C4-2B (cell line): ENCODE measurements around the gene CACNA1G.

Experiments
- H3K27ac ChIP-seq: fragments of 450-650 bp; 2 replicates; pipeline ENCODE4 v1.5.1; 2017
- ZFX ChIP-seq: fragments of 450-650 bp; IDR thresholded peaks from 2 replicates; pipeline ENCODE4 v1.6.1; 2017
- TF ChIP-seq, protein P1 (sequence below): fragments of 450-650 bp; conservative IDR thresholded peaks from 2 replicates; pipeline ENCODE4 v1.5.1; 2017; ENCODE audit warnings: mild to moderate bottlenecking

Gene CACNA1G

DNA sequence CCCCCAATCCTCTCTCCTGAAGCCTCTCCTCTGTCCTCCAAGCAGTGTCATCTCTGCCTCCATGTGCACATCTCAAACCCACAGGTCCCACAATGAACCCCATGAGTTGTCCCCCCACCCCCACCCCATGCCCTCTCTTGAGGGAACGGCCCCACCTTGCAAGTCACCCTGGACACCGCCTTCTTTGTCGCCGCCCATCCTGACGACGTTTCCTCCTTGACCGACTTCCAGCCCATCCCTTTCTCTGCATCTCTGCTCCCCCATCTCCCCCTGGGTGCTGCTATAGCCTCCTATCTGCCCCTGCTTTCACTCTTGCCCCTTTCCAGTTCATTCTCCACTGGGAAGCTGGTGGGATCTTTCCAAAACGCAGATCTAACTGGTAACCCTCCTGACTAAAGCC lies 15.2 kb upstream of the CACNA1G start:
- no peak overlapping the region for H3K27ac ChIP-seq

DNA sequence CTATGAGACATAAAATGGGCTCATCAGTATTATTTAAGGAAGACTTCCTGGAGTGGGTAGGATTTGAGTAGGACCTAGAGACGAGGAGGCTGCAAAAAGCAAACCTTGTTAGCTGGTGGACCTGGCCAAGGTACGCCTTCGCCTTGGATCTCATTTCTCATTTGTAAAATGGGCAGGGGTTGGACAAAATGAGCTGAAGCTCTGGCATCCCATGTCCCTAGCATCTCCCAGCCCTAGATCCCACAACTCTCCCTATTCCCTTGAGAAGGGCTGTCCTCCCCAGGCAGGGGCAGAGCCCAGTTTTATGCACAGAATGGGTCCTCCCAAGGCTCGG lies 13.8 kb upstream of the CACNA1G start:
- peak overlapping the region; percentile 85 for H3K27ac ChIP-seq

More for the DNA sequence above, 15.2 kb upstream of the CACNA1G start:
- no peak for TF ChIP-seq ZFX
- TF ChIP-seq, protein P1, sequence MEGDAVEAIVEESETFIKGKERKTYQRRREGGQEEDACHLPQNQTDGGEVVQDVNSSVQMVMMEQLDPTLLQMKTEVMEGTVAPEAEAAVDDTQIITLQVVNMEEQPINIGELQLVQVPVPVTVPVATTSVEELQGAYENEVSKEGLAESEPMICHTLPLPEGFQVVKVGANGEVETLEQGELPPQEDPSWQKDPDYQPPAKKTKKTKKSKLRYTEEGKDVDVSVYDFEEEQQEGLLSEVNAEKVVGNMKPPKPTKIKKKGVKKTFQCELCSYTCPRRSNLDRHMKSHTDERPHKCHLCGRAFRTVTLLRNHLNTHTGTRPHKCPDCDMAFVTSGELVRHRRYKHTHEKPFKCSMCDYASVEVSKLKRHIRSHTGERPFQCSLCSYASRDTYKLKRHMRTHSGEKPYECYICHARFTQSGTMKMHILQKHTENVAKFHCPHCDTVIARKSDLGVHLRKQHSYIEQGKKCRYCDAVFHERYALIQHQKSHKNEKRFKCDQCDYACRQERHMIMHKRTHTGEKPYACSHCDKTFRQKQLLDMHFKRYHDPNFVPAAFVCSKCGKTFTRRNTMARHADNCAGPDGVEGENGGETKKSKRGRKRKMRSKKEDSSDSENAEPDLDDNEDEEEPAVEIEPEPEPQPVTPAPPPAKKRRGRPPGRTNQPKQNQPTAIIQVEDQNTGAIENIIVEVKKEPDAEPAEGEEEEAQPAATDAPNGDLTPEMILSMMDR, result no peak

DNA sequence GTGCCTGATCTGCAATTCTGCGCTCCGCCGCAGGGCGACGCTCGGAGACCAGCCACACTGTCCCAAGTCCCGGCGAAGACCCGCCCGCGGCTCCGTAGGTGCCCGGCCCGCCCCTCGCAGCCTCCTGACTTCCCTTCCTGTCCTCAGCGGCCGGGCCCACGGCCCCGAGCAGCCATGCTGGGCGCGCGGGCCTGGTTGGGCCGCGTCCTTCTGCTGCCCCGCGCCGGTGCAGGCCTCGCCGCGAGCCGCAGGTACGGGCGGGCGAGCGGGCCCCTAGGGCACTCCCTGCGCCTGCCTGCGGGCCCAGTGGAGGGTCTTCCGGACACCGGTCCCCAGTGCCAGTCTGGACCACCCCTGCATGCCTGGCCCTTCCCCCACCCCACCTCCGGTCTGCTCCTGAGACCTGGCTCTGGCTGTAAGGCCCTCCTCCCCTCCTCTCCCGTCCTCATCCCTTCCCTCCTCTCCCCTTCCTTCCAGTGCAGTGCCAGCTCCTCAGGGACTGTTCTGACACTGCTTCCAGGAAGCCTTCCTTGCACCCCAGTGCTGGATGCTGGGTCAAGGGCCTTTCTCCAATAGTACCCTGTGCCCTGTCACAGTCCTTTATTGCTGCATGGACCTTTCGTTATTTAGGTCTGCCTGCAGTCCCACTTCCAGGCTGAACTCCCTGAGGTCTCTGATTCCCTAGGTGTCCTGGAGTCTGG lies 13.3 kb upstream of the CACNA1G start, which contains the start of gene SPATA20:
TSS of gene SPATA20 (plus strand) at position 140 of the 701 bp plus-strand sequence. CDS start at position 175, 35 bp downstream.
- TF ChIP-seq, protein P1, result peak; percentile 100
- peak; percentile 87; the same call in 1 of the 2 replicates for TF ChIP-seq ZFX
- H3K27ac ChIP-seq, result peak within 1 kb of the TSS; percentile 85

More for the DNA sequence above, 13.8 kb upstream of the CACNA1G start:
- TF ChIP-seq, protein P1, result 0 out of 2 replicates have a peak, but pooled peaks have one; percentile 78
- TF ChIP-seq ZFX, result no peak

DNA sequence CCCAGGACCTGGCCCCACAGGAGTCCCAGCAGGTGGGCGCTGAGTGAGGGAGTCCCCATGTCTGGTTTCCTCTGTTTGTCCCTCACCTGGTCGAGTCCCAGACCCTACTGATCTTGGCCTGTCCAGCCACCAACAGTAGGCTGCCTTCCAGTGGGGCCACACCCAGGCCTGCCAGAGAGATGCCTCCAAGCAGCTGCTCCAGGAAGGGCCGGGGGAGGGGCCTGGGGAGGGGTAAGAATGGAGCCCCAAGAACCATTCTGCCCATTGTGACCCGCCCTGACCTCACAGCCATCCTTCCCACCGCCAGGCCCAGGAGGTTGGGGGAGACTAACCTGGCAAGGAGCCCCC lies 12.8 kb upstream of the CACNA1G start:
- TF ChIP-seq, protein P1, result no peak
- no peak for TF ChIP-seq ZFX
- H3K27ac ChIP-seq, result peak overlapping the region; percentile 85

DNA sequence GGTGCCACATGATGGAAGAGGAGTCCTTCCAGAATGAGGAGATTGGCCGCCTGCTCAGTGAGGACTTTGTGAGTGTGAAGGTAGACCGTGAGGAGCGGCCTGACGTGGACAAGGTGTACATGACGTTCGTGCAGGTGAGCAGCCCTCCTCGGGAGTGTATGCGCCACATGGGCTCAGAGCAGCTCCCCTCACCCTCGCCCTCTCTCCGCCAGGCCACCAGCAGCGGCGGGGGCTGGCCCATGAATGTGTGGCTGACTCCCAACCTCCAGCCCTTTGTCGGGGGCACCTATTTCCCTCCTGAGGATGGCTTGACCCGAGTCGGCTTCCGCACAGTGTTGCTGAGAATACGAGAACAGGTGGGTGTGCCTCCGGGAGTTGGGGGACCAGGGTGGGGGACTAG lies 11.7 kb upstream of the CACNA1G start:
- H3K27ac ChIP-seq, result no peak overlapping the region
- no peak for TF ChIP-seq ZFX
- TF ChIP-seq, protein P1, result no peak

DNA sequence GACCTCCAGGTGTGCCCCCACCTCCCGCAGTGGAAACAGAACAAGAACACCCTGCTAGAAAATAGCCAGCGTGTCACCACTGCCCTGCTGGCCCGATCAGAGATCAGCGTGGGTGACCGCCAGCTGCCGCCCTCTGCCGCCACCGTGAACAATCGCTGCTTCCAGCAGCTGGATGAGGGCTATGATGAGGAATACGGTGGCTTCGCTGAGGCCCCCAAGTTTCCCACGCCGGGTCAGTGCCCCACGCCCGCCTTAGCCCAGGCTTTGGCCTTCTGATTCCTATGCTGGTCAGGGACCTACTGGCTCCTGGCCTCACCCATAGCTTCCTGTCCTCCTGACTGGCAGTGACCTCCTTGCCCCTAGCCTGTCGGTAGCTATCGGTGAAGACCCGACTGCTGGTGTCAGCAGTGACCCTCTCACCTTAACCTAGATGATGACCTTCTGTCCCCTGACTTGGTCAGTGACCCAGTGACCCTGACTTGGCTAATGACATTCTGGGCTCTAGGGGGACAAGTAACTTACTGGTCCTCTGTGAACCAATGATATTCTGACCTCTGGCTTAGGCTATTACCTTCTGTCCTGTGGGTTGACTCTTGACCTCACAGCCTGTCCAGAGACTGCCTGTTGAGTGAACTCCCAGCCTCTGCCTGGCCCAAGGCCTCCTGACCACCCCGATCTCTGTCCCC lies 11.1 kb upstream of the CACNA1G start:
- TF ChIP-seq, protein P1, result no peak
- TF ChIP-seq ZFX, result no peak
- no peak overlapping the region for H3K27ac ChIP-seq

DNA sequence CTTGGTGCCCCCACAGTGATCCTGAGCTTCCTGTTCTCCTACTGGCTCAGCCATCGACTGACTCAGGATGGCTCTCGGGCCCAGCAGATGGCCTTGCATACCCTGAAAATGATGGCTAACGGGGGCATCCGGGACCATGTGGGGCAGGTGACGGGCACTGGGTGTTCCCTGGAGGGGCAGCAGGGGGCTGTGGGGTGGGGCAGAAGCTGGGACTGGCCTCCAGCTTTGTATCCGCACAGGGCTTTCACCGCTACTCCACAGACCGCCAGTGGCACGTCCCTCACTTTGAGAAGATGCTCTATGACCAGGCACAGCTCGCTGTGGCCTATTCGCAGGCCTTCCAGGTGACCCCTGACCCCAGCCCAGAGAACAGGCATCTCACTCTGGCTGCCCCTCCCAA lies 10.5 kb upstream of the CACNA1G start:
- no peak for TF ChIP-seq ZFX
- TF ChIP-seq, protein P1, result no peak
- H3K27ac ChIP-seq, result no peak overlapping the region
